ENCODE data around the gene RPL7A. TPM values are rescaled to one million over a fixed set of nuclear protein-coding genes. Genes with fewer than 3 reads are reported as not detected.

Gene RPL7A
- total and polyA plus RNA-seq, 2 of the 13 experiments (the other 11 are each of a cell fraction or from before 2014, with no cell fraction given), result 2,401 to 2,938 TPM

- H3K9me3 ChIP-seq (ENCODE audit: low read length), result no peaks in the 10 kb centered on the region
- in situ Hi-C loops (cut with HindIII; ENCODE audit: extremely low pct_ligation_motif_present, low pct_unique_long_range_greater_than_20kb) (no loop called here), intact Hi-C loops (cut with micrococcal nuclease; ENCODE audit: unreplicated experiment) (no loop called here)
- H3K9ac ChIP-seq (ENCODE audit: insufficient read depth, low read depth, low read length), result peak overlapping the region; percentile 99
- H3K27ac ChIP-seq (ENCODE audit: extremely low read length, insufficient read depth, low read length), result peak overlapping the region; percentile 97
- POLR2A ChIA-PET, result interaction anchor here (1.0 to 2.6 kb wide), 13 partner anchors 9 to 162 kb away, joined by 4 to 22 read pairs (median 6); partner anchors contain the start of genes CACFD1, SLC2A6, STKLD1 and SURF6
- CTCF ChIA-PET (ENCODE audit: low intra/inter-chr PET ratio, low total read pairs), result no interaction called here
- H2AFZ ChIP-seq (ENCODE audit: low read length), result no peak overlapping the region
- FAIRE-seq, result no peak
- H4K20me1 ChIP-seq (ENCODE audit: insufficient read depth, low read length), result peaks cover 19% of the 10 kb centered on the region
- peaks cover 33% of the 10 kb centered on the region for H3K4me1 ChIP-seq (ENCODE audit: insufficient read depth, low read length)
- ATAC-seq, result no peak
- H3K4me3 ChIP-seq (replicated peaks in 1 of 3; ENCODE audit: insufficient read depth in 1 of 3, low read depth in 2 of 3, low read length in 3 of 3), result peak overlapping the region; percentile 82 to 100 (median 97)
- 4% methylated on average over 25 of the region's 25 CpGs for WGBS (ENCODE audit: low lambda C conversion rate)
- no peaks in the 10 kb centered on the region; a peak in 1 of 5 replicates for H3K27me3 ChIP-seq (ENCODE audit: control insufficient read depth in 1 of 2, insufficient read depth in 2 of 2, low read length in 2 of 2)
- H3K79me2 ChIP-seq (ENCODE audit: insufficient read depth, low read length), result peaks cover 34% of the 10 kb centered on the region
- peak overlapping the region; percentile 94 for H3K4me2 ChIP-seq (ENCODE audit: low read depth, low read length)
- TSS peak; percentile 68 for BruUV-seq (replicated peaks)
- H3K36me3 ChIP-seq (replicated peaks in 1 of 2; ENCODE audit: control insufficient read depth in 1 of 2, insufficient read depth in 2 of 2, low read length in 2 of 2), result peaks cover 20 to 60% of the 10 kb centered on the region in 2 experiments
- no peak for DNase-seq (ENCODE audit: low spot score)
- TF ChIP-seq ZC3H13 (CRISPR knock-in tag; IDR thresholded peaks at IDR 0.05), result 0 out of 2 replicates have a peak, but pooled peaks have one; percentile 20
- no peak for TF ChIP-seq HNRNPH1 (optimal IDR thresholded peaks at IDR 0.05; ENCODE audit: low read depth, low read length)
- no peak for TF ChIP-seq ZFP90 (CRISPR knock-in tag; IDR thresholded peaks at IDR 0.05; ENCODE audit: borderline replicate concordance)
- TF ChIP-seq ZBTB21 (CRISPR knock-in tag; IDR thresholded peaks at IDR 0.05), result no peak
- TF ChIP-seq ZNF605 (CRISPR knock-in tag; IDR thresholded peaks at IDR 0.05), result 0 out of 2 replicates have a peak, but pooled peaks have one; percentile 49
- no peak for TF ChIP-seq ZNF589 (CRISPR knock-in tag; conservative IDR thresholded peaks at IDR 0.05)
- no peak for TF ChIP-seq ZNF777 (CRISPR knock-in tag; IDR thresholded peaks at IDR 0.05)
- no peak for TF ChIP-seq ZNF264 (CRISPR knock-in tag; IDR thresholded peaks at IDR 0.05)
- TF ChIP-seq CTCF (CRISPR knock-in tag; IDR thresholded peaks at IDR 0.05), result no peak
- no peak for TF ChIP-seq MBD4 (IDR thresholded peaks at IDR 0.05; ENCODE audit: borderline replicate concordance, low read length)
- TF ChIP-seq ZNF703 (CRISPR knock-in tag; IDR thresholded peaks at IDR 0.05; ENCODE audit: borderline replicate concordance), result no peak
- 0 out of 2 replicates have a peak, but pooled peaks have one; percentile 3 for TF ChIP-seq MEF2D (CRISPR knock-in tag; IDR thresholded peaks at IDR 0.05)
- no peak for TF ChIP-seq ADNP (CRISPR knock-in tag; IDR thresholded peaks at IDR 0.05)
- TF ChIP-seq CSRNP1 (CRISPR knock-in tag; IDR thresholded peaks at IDR 0.05), result peak; percentile 40; the same call in 1 of the 2 replicates
- TF ChIP-seq SIX1 (CRISPR knock-in tag; IDR thresholded peaks at IDR 0.05; ENCODE audit: borderline replicate concordance), result no peak
- peak; percentile 89 for TF ChIP-seq AGO2 (optimal IDR thresholded peaks at IDR 0.05; ENCODE audit: low read depth, low read length)
- TF ChIP-seq RBFOX2 (IDR thresholded peaks at IDR 0.05; ENCODE audit: low read depth, low read length), result 0 out of 2 replicates have a peak, but pooled peaks have one; percentile 24
- 0 out of 2 replicates have a peak, but pooled peaks have one; percentile 1 for TF ChIP-seq NCOR1 (IDR thresholded peaks at IDR 0.05; ENCODE audit: borderline replicate concordance, low read length)
- TF ChIP-seq TOPORS (CRISPR knock-in tag; IDR thresholded peaks at IDR 0.05), result 0 out of 2 replicates have a peak, but pooled peaks have one; percentile 58
- no peak for TF ChIP-seq GABPA (IDR thresholded peaks at IDR 0.05; ENCODE audit: low read depth, low read length)
- no peak for TF ChIP-seq GABPA (CRISPR knock-in tag; IDR thresholded peaks at IDR 0.05; ENCODE audit: low read depth)
- no peak for TF ChIP-seq RAD51 (IDR thresholded peaks at IDR 0.05; ENCODE audit: borderline replicate concordance)
- TF ChIP-seq ZFP37 (CRISPR knock-in tag; IDR thresholded peaks at IDR 0.05; ENCODE audit: borderline replicate concordance), result no peak
These were observed 928 bp downstream of the RPL7A start for GRCh38 chr9:133348718-133349573.

Data from HepG2 (cell line).